ENCODE measurements around the gene TBC1D22A. TPM values are rescaled to one million over a fixed set of nuclear protein-coding genes. Genes with fewer than 3 reads are reported as not detected.
A peak's percentile ranks its signal among the peaks of the same experiment; 100 is the strongest.

Gene TBC1D22A
- total and polyA plus RNA-seq, 4 experiments from 2014 or later = 20.6 to 49.2 (median 36.7) TPM

DNA sequence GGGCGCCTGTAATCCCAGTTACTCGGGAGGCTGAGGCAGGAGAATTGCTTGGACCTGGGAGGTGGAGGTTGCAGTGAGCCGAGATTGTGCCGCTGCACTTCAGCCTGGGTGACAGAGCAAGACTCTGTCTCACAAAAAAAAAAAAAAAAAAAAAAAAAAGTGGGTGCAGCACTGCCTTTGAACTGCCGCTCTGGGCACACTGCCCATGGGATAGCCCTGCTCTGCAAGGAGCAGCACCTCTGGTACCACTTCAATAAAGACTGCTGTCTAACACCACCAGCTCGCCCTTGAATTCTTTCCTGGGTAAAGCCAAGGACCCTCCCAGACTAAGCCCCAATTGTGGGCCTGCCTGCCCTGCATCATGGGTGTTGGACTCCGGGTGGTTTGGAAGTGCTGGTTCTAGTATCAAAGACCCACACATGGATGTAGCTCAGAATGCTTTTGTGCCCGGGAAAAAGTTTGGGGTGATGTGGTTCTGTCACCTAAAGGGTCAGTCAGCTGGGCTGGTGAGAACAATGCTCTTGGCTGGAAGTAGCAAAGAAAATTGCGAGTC is 444.3 kb downstream of the TBC1D22A start:
- ChIA-PET CTCF (ENCODE audit: partially characterized antibody) (no interaction called here), POLR2A (ENCODE audit: partially characterized antibody) (no interaction called here)
- no peaks in the 10 kb centered on the region for H3K4me1 Mint-ChIP-seq
- Histone ChIP-seq H3K36me3 (ENCODE audit: insufficient read depth, low read length) (no peaks in the 10 kb centered on the region), H3K27me3 (ENCODE audit: insufficient read depth, low read length) (no peaks in the 10 kb centered on the region), H3K4me1 (ENCODE audit: insufficient read depth, low read length) (no peaks in the 10 kb centered on the region), H3K27ac (ENCODE audit: low read depth, low read length) (no peak overlapping the region), H3K9me3 (ENCODE audit: control insufficient read depth in 1 of 2, low read length in 2 of 2) (no peaks in the 10 kb centered on the region), H3K4me3 (ENCODE audit: low read length in 2 of 2) (no peak overlapping the region)
- H3K4me3 Mint-ChIP-seq = no peak overlapping the region
- no peak for DNase-seq
- no peaks in the 10 kb centered on the region for H3K36me3 Mint-ChIP-seq
- no peaks in the 10 kb centered on the region for H3K27me3 Mint-ChIP-seq
- intact Hi-C loops (cut with micrococcal nuclease) = no loop called here
- no peaks in the 10 kb centered on the region for H3K9me3 Mint-ChIP-seq
- no peak overlapping the region for H3K27ac Mint-ChIP-seq

DNA sequence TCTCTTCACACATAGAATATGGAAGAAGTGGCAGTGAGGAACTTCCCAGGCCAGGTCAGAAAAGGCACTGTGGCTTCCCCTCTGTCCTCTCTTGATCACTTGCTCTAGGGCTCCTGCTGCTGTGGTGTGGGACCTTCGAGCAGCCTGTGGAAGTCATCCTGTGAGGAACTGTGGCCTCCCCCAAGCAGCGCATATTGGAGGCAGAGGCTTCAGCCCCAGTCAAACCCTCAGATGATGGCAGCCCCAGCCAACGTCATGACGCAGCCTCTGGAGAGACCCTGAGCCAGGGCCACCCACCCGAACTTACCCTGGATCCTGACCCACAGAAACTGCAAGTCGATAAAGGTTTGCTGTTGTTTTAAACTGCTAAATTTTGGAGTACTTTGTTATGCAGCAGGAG is 444.9 kb downstream of the TBC1D22A start:
- Histone ChIP-seq H3K36me3 (ENCODE audit: insufficient read depth, low read length) (no peaks in the 10 kb centered on the region), H3K4me3 (ENCODE audit: low read length in 2 of 2) (no peak overlapping the region), H3K27ac (ENCODE audit: low read depth, low read length) (no peak overlapping the region), H3K4me1 (ENCODE audit: insufficient read depth, low read length) (no peaks in the 10 kb centered on the region), H3K9me3 (ENCODE audit: control insufficient read depth in 1 of 2, low read length in 2 of 2) (no peaks in the 10 kb centered on the region), H3K27me3 (ENCODE audit: insufficient read depth, low read length) (no peaks in the 10 kb centered on the region)
- no peak for DNase-seq
- intact Hi-C loops (cut with micrococcal nuclease) = no loop called here
- Mint-ChIP-seq H3K9me3 (no peaks in the 10 kb centered on the region), H3K4me1 (no peaks in the 10 kb centered on the region), H3K36me3 (no peaks in the 10 kb centered on the region), H3K27me3 (no peaks in the 10 kb centered on the region), H3K4me3 (no peak overlapping the region), H3K27ac (no peak overlapping the region)
- CTCF ChIA-PET (ENCODE audit: partially characterized antibody) = no interaction called here
- POLR2A ChIA-PET (ENCODE audit: partially characterized antibody) = no interaction called here

DNA sequence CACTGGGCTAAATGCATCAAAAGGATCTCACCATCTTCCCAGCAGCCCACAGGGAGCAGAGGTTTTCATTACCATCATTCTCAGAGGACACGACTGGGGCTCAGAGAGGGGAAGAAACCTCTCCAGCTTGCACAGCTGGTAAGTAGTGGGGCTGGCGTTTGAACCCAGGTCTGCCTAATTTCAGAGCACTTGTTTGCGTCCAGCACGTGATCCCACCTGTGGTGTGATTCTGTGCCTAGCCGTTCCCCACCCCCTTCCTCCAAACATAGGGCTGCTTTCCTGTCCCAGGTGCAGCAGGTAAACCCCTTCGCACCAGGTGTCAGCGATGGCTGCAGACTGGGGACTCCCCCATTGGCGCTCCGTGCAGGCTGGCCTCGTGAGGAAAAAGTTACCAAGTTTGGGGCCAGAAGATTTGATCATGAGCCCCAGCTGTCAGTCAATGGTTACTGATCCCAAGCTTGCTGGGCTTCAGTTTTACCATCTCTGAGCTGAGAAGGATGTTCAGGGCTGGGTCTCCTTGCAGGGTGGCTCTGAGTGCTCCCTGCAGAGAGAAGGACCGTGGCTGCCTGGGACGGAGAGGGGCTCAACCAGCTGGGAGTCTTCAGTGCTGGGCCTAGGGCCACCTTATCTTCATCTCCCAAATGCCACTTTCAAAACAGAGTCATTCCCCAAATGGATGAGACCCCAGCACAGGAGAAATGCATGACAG is 445.6 kb downstream of the TBC1D22A start:
- Histone ChIP-seq H3K27me3 (ENCODE audit: insufficient read depth, low read length) (no peaks in the 10 kb centered on the region), H3K36me3 (ENCODE audit: insufficient read depth, low read length) (no peaks in the 10 kb centered on the region), H3K4me1 (ENCODE audit: insufficient read depth, low read length) (no peaks in the 10 kb centered on the region), H3K9me3 (ENCODE audit: control insufficient read depth in 1 of 2, low read length in 2 of 2) (no peaks in the 10 kb centered on the region), H3K4me3 (ENCODE audit: low read length in 2 of 2) (no peak overlapping the region), H3K27ac (ENCODE audit: low read depth, low read length) (no peak overlapping the region)
- DNase-seq = no peak
- Mint-ChIP-seq H3K4me3 (no peak overlapping the region), H3K27ac (no peak overlapping the region), H3K4me1 (peaks cover 0 to under 1% (median 0%) of the 10 kb centered on the region in 4 donors), H3K27me3 (no peaks in the 10 kb centered on the region), H3K9me3 (no peaks in the 10 kb centered on the region), H3K36me3 (no peaks in the 10 kb centered on the region)
- ChIA-PET CTCF (ENCODE audit: partially characterized antibody) (no interaction called here), POLR2A (ENCODE audit: partially characterized antibody) (no interaction called here)
- intact Hi-C loops (cut with micrococcal nuclease) = no loop called here

DNA sequence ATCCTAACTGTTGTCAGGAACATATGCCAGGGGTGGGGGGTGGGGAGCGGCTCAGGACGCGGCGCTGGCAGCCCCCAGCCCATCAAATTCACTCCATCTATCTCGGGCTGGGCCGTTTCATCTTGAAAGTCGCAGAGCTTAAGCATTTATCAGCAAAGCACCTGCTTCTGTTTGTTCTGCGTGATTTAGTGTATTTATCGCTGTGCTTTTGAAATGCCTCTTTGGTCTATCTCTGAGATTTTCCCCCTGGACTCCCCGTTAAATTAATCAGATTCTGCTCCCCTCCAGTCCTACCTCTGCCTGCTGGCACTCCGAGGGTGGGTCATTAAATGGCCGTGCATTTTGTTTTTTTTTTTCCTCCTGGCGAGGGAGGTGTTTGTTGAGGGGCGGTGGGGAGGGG is 446.2 kb downstream of the TBC1D22A start:
- ChIA-PET CTCF (ENCODE audit: partially characterized antibody) (no interaction called here), POLR2A (ENCODE audit: partially characterized antibody) (no interaction called here)
- Histone ChIP-seq H3K9me3 (ENCODE audit: control insufficient read depth in 1 of 2, low read length in 2 of 2) (no peaks in the 10 kb centered on the region), H3K4me1 (ENCODE audit: insufficient read depth, low read length) (no peaks in the 10 kb centered on the region), H3K4me3 (ENCODE audit: low read length in 2 of 2) (no peak overlapping the region), H3K36me3 (ENCODE audit: insufficient read depth, low read length) (no peaks in the 10 kb centered on the region), H3K27ac (ENCODE audit: low read depth, low read length) (no peak overlapping the region), H3K27me3 (ENCODE audit: insufficient read depth, low read length) (no peaks in the 10 kb centered on the region)
- DNase-seq = no peak
- H3K27me3 Mint-ChIP-seq = no peaks in the 10 kb centered on the region
- H3K36me3 Mint-ChIP-seq = no peaks in the 10 kb centered on the region
- H3K27ac Mint-ChIP-seq = no peak overlapping the region
- H3K4me1 Mint-ChIP-seq = peaks cover 0 to 5% (median 3%) of the 10 kb centered on the region in 4 donors
- H3K4me3 Mint-ChIP-seq = no peak overlapping the region
- no peaks in the 10 kb centered on the region for H3K9me3 Mint-ChIP-seq
- intact Hi-C loops (cut with micrococcal nuclease) = no loop called here

DNA sequence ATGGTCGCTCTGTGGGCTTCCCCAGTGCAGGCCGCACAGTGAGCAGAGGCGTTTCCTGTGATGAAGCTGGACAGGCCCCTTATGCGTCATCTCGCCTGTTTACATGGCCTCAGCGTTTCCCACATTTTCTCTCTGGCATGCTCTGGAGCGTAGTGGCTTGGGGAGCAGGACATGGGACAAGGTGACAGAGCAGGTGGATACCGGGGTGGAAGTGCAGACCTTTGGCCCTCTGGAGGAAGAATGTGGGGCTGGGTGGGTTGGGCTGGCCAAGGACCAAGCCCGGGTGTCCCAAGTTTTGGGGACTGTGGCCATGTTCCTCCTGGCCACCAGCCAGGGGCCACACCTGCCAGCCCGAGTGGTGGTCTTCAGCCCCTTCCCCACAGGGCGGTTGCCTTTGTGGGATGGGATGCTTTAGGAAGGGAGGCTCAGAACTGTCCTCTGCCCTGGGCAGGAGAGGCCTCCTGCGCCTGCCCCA is 446.6 kb downstream of the TBC1D22A start:
- Mint-ChIP-seq H3K27me3 (no peaks in the 10 kb centered on the region), H3K4me3 (no peak overlapping the region), H3K4me1 (peaks cover 0 to 5% (median 3%) of the 10 kb centered on the region in 4 donors), H3K27ac (no peak overlapping the region), H3K36me3 (no peaks in the 10 kb centered on the region), H3K9me3 (no peaks in the 10 kb centered on the region)
- ChIA-PET POLR2A (ENCODE audit: partially characterized antibody) (no interaction called here), CTCF (ENCODE audit: partially characterized antibody) (no interaction called here)
- Histone ChIP-seq H3K4me3 (ENCODE audit: low read length in 2 of 2) (no peak overlapping the region), H3K4me1 (ENCODE audit: insufficient read depth, low read length) (no peaks in the 10 kb centered on the region), H3K27me3 (ENCODE audit: insufficient read depth, low read length) (no peaks in the 10 kb centered on the region), H3K9me3 (ENCODE audit: control insufficient read depth in 1 of 2, low read length in 2 of 2) (no peaks in the 10 kb centered on the region), H3K36me3 (ENCODE audit: insufficient read depth, low read length) (no peaks in the 10 kb centered on the region), H3K27ac (ENCODE audit: low read depth, low read length) (no peak overlapping the region)
- intact Hi-C loops (cut with micrococcal nuclease) = no loop called here
- no peak for DNase-seq

DNA sequence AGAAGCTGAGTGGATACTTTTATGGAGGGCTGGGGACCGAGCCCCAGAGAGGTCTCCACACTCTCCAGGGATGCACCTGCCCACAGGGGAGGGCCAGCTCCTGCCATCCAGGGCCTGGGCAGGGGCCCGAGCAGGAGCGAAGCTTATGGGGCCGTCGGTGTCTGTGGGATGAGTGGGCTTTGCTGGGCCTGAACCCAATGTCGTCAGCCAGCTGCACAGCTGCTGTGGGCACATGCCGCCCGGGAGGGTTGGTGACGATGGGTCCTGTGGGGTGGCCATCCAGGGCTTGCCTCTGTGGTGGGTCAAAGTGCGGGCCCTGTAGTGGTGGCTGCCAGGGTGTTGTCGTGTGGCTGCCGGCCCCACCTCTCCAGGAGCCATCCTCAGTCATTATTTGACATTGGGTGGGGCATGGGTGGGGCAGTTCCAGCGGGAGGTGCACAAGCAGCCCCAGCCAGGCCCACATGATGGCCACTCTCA is 447.1 kb downstream of the TBC1D22A start:
- no peaks in the 10 kb centered on the region for H3K4me1 ChIP-seq (ENCODE audit: insufficient read depth, low read length)
- H3K9me3 Mint-ChIP-seq = no peaks in the 10 kb centered on the region
- no peaks in the 10 kb centered on the region for H3K27me3 Mint-ChIP-seq
- H3K4me3 ChIP-seq (ENCODE audit: low read length in 2 of 2) = no peak overlapping the region
- H3K36me3 ChIP-seq (ENCODE audit: insufficient read depth, low read length) = no peaks in the 10 kb centered on the region
- ChIA-PET POLR2A (ENCODE audit: partially characterized antibody) (interaction anchor here (0.6 kb wide), 1 partner anchor 8 kb away, joined by 3 read pairs; no protein-coding TSS in a partner anchor), CTCF (ENCODE audit: partially characterized antibody) (no interaction called here)
- H3K27ac ChIP-seq (ENCODE audit: low read depth, low read length) = no peak overlapping the region
- no peak for DNase-seq
- H3K4me3 Mint-ChIP-seq = no peak overlapping the region
- H3K27ac Mint-ChIP-seq = no peak overlapping the region
- H3K9me3 ChIP-seq (ENCODE audit: control insufficient read depth in 1 of 2, low read length in 2 of 2) = no peaks in the 10 kb centered on the region
- no peaks in the 10 kb centered on the region for H3K27me3 ChIP-seq (ENCODE audit: insufficient read depth, low read length)
- H3K36me3 Mint-ChIP-seq = no peaks in the 10 kb centered on the region
- H3K4me1 Mint-ChIP-seq = peaks cover 0 to 5% (median 3%) of the 10 kb centered on the region in 4 donors
- intact Hi-C loops (cut with micrococcal nuclease) = loop anchor here (10.0 kb wide), 1 partner anchor 1285 kb away; no protein-coding TSS in a partner anchor

DNA sequence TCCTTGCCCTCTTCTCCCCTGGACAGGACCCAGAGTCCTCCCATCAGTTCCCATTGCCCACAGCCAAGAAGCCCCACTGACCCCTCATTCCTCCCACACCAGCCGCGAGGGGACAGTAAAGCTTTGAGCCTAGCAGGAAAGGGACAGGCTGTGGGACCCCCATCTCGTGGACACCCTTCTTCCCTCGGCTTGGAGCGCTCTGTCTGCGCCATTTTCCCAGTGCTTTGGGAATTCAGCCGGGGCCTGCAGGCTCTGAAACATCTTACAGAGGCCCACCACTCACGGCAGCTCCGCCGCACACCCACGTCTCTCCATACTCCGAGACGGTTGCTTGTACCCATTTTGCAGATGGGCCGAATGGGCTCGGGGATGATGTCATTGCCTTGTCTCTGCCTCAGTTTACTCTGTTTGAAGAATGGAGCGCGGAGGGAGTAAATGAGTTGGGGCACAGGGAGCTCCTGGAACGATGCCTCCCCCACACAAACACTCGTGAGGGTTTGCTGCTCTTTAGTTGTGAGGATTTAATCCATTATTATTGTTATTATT is 447.7 kb downstream of the TBC1D22A start:
- Histone ChIP-seq H3K36me3 (ENCODE audit: insufficient read depth, low read length) (no peaks in the 10 kb centered on the region), H3K9me3 (ENCODE audit: control insufficient read depth in 1 of 2, low read length in 2 of 2) (no peaks in the 10 kb centered on the region), H3K27me3 (ENCODE audit: insufficient read depth, low read length) (no peaks in the 10 kb centered on the region), H3K27ac (ENCODE audit: low read depth, low read length) (no peak overlapping the region), H3K4me1 (ENCODE audit: insufficient read depth, low read length) (no peaks in the 10 kb centered on the region), H3K4me3 (ENCODE audit: low read length in 2 of 2) (no peak overlapping the region)
- Mint-ChIP-seq H3K9me3 (no peaks in the 10 kb centered on the region), H3K4me1 (peaks cover 0 to 5% (median 3%) of the 10 kb centered on the region in 4 donors), H3K27ac (peak overlapping the region in 1 of 7 donors; percentile 38), H3K27me3 (no peaks in the 10 kb centered on the region), H3K4me3 (peak overlapping the region in 1 of 8 donors; percentile 10), H3K36me3 (no peaks in the 10 kb centered on the region)
- CTCF ChIA-PET (ENCODE audit: partially characterized antibody) = no interaction called here
- no peak for DNase-seq
- intact Hi-C loops (cut with micrococcal nuclease) = loop anchor here (10.0 kb wide), 1 partner anchor 1285 kb away; no protein-coding TSS in a partner anchor
- POLR2A ChIA-PET (ENCODE audit: partially characterized antibody) = interaction anchor here (0.6 kb wide), 1 partner anchor 7 kb away, joined by 3 read pairs; no protein-coding TSS in a partner anchor

Measured in CD4-positive, alpha-beta memory T cell (primary cell).